ENCODE data around the gene ADAMTSL1. TPM values are rescaled to one million over a fixed set of nuclear protein-coding genes. Genes with fewer than 3 reads are reported as not detected.

The ADAMTSL1 gene
- total and polyA plus RNA-seq, 2 of the 13 experiments (the other 11 are each of a cell fraction or from before 2014, with no cell fraction given) = not detected

DNA sequence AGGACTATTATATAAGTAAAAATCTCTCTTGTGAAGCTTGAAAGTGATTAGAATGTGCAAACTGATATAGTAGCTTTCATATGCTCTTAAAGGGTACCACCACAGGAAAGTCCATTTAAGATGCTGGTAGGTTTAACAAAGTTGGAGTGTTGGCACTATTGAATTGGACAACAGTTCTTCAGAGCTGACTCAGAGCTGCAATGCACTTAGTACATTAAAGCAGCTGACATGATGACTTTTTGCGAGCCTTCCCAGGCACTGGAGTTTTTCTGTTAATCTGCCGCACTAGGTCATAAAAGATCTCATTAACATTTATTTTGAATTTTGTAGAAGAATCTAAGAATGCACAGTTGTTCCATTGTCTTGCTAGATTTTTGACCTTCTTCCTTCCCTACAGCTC lies 243.8 kb downstream of the ADAMTSL1 start:
- no peaks in the 10 kb centered on the region for H3K79me2 ChIP-seq (ENCODE audit: insufficient read depth, low read length)

DNA sequence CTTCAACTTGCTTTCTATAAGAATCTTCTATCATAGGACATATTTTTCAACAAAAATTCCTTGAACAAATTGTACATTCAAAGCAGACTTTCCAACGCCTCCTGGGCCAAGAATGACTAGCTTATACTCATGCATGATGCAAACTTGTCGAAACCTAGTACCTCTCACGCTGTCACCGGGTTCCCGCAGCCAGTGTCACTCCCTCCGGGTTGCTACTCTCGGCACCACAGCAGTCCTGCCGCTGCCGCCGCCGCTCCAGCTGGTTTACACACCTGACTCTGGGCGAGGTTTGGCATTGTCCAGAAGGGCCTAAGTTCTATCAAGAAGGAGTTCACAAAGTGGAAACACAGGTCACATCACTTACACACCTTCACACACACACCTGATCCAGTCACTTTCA lies 244.4 kb downstream of the ADAMTSL1 start:
- BruUV-seq (replicated peaks) = no TSS peak
- Histone ChIP-seq H3K27me3 (ENCODE audit: control insufficient read depth in 1 of 2, insufficient read depth in 2 of 2, low read length in 2 of 2) (no peaks in the 10 kb centered on the region), H3K4me2 (ENCODE audit: low read depth, low read length) (no peak overlapping the region), H3K36me3 (replicated peaks in 1 of 2; ENCODE audit: control insufficient read depth in 1 of 2, insufficient read depth in 2 of 2, low read length in 2 of 2) (no peaks in the 10 kb centered on the region), H3K9ac (ENCODE audit: insufficient read depth, low read depth, low read length) (no peak overlapping the region), H4K20me1 (ENCODE audit: insufficient read depth, low read length) (no peaks in the 10 kb centered on the region), H3K9me3 (ENCODE audit: low read length) (no peaks in the 10 kb centered on the region), H3K79me2 (ENCODE audit: insufficient read depth, low read length) (no peaks in the 10 kb centered on the region), H3K4me1 (ENCODE audit: insufficient read depth, low read length) (no peaks in the 10 kb centered on the region), H2AFZ (ENCODE audit: low read length) (no peak overlapping the region), H3K27ac (ENCODE audit: extremely low read length, insufficient read depth, low read length) (no peak overlapping the region), H3K4me3 (replicated peaks in 1 of 3; ENCODE audit: insufficient read depth in 1 of 3, low read depth in 2 of 3, low read length in 3 of 3) (no peak overlapping the region)
- TF ChIP-seq ZNF570 (CRISPR knock-in tag; IDR thresholded peaks at IDR 0.05; ENCODE audit: borderline replicate concordance) = no peak
- no peak for TF ChIP-seq ZNF256 (CRISPR knock-in tag; conservative IDR thresholded peaks at IDR 0.05)
- TF ChIP-seq LBX2 (CRISPR knock-in tag; IDR thresholded peaks at IDR 0.05; ENCODE audit: borderline replicate concordance) = no peak
- no peak for TF ChIP-seq NCOA2 (CRISPR knock-in tag; IDR thresholded peaks at IDR 0.05)
- TF ChIP-seq HOXA9 (CRISPR knock-in tag; IDR thresholded peaks at IDR 0.05; ENCODE audit: borderline replicate concordance) = no peak
- TF ChIP-seq, protein P1, sequence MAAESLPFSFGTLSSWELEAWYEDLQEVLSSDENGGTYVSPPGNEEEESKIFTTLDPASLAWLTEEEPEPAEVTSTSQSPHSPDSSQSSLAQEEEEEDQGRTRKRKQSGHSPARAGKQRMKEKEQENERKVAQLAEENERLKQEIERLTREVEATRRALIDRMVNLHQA (CRISPR knock-in tag; IDR thresholded peaks at IDR 0.05) = no peak
- TF ChIP-seq KDM6A (CRISPR knock-in tag; IDR thresholded peaks at IDR 0.05; ENCODE audit: low read depth) = no peak
- TF ChIP-seq KLF15 (CRISPR knock-in tag; IDR thresholded peaks at IDR 0.05; ENCODE audit: borderline replicate concordance) = no peak
- no peak for TF ChIP-seq SMC3 (IDR thresholded peaks at IDR 0.05; ENCODE audit: low read length)
- ChIA-PET CTCF (ENCODE audit: low intra/inter-chr PET ratio, low total read pairs) (no interaction called here), POLR2A (no interaction called here)
- WGBS (ENCODE audit: low lambda C conversion rate) = 56% methylated on average over 11 of the region's 12 CpGs
- intact Hi-C loops (cut with micrococcal nuclease; ENCODE audit: unreplicated experiment) = no loop called here
- no peak for FAIRE-seq
- no peak for ATAC-seq
- in situ Hi-C loops (cut with HindIII; ENCODE audit: extremely low pct_ligation_motif_present, low pct_unique_long_range_greater_than_20kb) = no loop called here
- DNase-seq (ENCODE audit: low spot score) = no peak

More for the DNA sequence above, 243.8 kb downstream of the ADAMTSL1 start:
- TF ChIP-seq RCOR2 (CRISPR knock-in tag; IDR thresholded peaks at IDR 0.05) (no peak), ZNF451 (CRISPR knock-in tag; IDR thresholded peaks at IDR 0.05) (no peak)
- FAIRE-seq (no peak), ATAC-seq (no peak), DNase-seq (ENCODE audit: low spot score) (no peak)
- in situ Hi-C loops (cut with HindIII; ENCODE audit: extremely low pct_ligation_motif_present, low pct_unique_long_range_greater_than_20kb) (no loop called here), intact Hi-C loops (cut with micrococcal nuclease; ENCODE audit: unreplicated experiment) (no loop called here)
- Histone ChIP-seq H3K9me3 (ENCODE audit: low read length) (no peaks in the 10 kb centered on the region), H3K4me2 (ENCODE audit: low read depth, low read length) (no peak overlapping the region), H2AFZ (ENCODE audit: low read length) (no peak overlapping the region), H3K36me3 (replicated peaks in 1 of 2; ENCODE audit: control insufficient read depth in 1 of 2, insufficient read depth in 2 of 2, low read length in 2 of 2) (no peaks in the 10 kb centered on the region), H3K27me3 (ENCODE audit: control insufficient read depth in 1 of 2, insufficient read depth in 2 of 2, low read length in 2 of 2) (no peaks in the 10 kb centered on the region), H3K4me1 (ENCODE audit: insufficient read depth, low read length) (no peaks in the 10 kb centered on the region), H3K9ac (ENCODE audit: insufficient read depth, low read depth, low read length) (no peak overlapping the region), H3K4me3 (replicated peaks in 1 of 3; ENCODE audit: insufficient read depth in 1 of 3, low read depth in 2 of 3, low read length in 3 of 3) (no peak overlapping the region), H3K27ac (ENCODE audit: extremely low read length, insufficient read depth, low read length) (no peak overlapping the region), H4K20me1 (ENCODE audit: insufficient read depth, low read length) (no peaks in the 10 kb centered on the region)
- CTCF ChIA-PET (ENCODE audit: low intra/inter-chr PET ratio, low total read pairs) = no interaction called here
- BruUV-seq (replicated peaks) = no TSS peak
- POLR2A ChIA-PET = no interaction called here
- 82% methylated on average over 2 of the region's 2 CpGs for WGBS (ENCODE audit: low lambda C conversion rate)

Data from HepG2 (cell line).